GM12864 (cell line): ENCODE data around the gene UBE2I.

Source experiments
- DNase-seq: peaks from one replicate; pipeline ENCODE4 v3.0.0-alpha.2; 2011; ENCODE audit warnings: low read depth
- H3K4me3 ChIP-seq: 2 replicates; pipeline ENCODE4 v1.5.1; 2011; ENCODE audit warnings: mild to moderate bottlenecking, low read depth, low read length, control low read depth
- CTCF ChIP-seq: IDR thresholded peaks from 2 replicates; pipeline ENCODE4 v1.5.1; 2011; ENCODE audit warnings: low read depth, mild to moderate bottlenecking, moderate library complexity, low read length, control low read depth, inconsistent platforms; ENCODE audit errors: missing control alignments

UBE2I gene

GRCh38 chr16:1277617-1278282 is 31.7 kb upstream of the UBE2I start:
- TF ChIP-seq CTCF, result no peak
- no peak for DNase-seq
- no peak overlapping the region for H3K4me3 ChIP-seq

- no peak for DNase-seq
- no peak for TF ChIP-seq CTCF
- no peak overlapping the region for H3K4me3 ChIP-seq
Measured at GRCh38 chr16:1278477-1278876, 31.0 kb upstream of the UBE2I start.

- TF ChIP-seq CTCF, result no peak
- no peak for DNase-seq
- no peak overlapping the region for H3K4me3 ChIP-seq
Measured at GRCh38 chr16:1279081-1279944, 30.1 kb upstream of the UBE2I start.

- DNase-seq, result no peak
- no peak overlapping the region for H3K4me3 ChIP-seq
- no peak for TF ChIP-seq CTCF
Measured at GRCh38 chr16:1279945-1280589, 29.4 kb upstream of the UBE2I start.

GRCh38 chr16:1280783-1281182 is 28.7 kb upstream of the UBE2I start:
- no peak for TF ChIP-seq CTCF
- no peak overlapping the region for H3K4me3 ChIP-seq
- no peak for DNase-seq

- DNase-seq, result no peak
- no peak overlapping the region for H3K4me3 ChIP-seq
- no peak for TF ChIP-seq CTCF
Measured at GRCh38 chr16:1281517-1281916, 27.9 kb upstream of the UBE2I start.
